ENCODE data around the gene VAC14. TPM values are rescaled to one million over a fixed set of nuclear protein-coding genes. Genes with fewer than 3 reads are reported as not detected.

The VAC14 gene
- total RNA-seq, 4 donors from 2014 or later, result 39.5 to 65.5 (median 45.4) TPM

DNA sequence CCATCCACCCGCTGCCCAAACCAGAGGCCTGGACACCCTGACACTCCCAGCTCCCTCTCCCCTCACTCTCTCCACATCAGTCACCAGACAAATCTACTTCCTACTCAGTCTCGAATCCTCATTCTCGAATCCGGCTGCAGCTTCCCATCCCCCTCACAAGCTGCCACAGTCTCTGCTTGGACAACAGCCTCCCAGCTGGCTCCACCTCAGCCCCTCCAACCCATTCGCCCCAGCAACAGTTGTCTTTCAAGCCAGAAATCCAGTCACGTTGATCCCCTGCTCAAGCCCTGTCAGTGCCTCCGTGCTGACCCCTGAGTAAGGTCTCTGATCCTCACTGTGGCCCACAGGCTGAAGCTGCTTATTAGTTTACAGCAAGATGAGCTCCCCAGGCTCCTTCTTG, 70.9 kb downstream of the VAC14 start:
- peaks cover 12% of the 10 kb centered on the region for H3K36me3 ChIP-seq
- DNase-seq (ENCODE audit: low spot score in 2 of 2), result no peak
- H3K4me1 ChIP-seq, result peaks cover 24% of the 10 kb centered on the region
- H3K4me3 ChIP-seq, result no peak overlapping the region
- no peaks in the 10 kb centered on the region for H3K27me3 ChIP-seq
- no peak overlapping the region for H3K27ac ChIP-seq
- TF ChIP-seq, protein P1, sequence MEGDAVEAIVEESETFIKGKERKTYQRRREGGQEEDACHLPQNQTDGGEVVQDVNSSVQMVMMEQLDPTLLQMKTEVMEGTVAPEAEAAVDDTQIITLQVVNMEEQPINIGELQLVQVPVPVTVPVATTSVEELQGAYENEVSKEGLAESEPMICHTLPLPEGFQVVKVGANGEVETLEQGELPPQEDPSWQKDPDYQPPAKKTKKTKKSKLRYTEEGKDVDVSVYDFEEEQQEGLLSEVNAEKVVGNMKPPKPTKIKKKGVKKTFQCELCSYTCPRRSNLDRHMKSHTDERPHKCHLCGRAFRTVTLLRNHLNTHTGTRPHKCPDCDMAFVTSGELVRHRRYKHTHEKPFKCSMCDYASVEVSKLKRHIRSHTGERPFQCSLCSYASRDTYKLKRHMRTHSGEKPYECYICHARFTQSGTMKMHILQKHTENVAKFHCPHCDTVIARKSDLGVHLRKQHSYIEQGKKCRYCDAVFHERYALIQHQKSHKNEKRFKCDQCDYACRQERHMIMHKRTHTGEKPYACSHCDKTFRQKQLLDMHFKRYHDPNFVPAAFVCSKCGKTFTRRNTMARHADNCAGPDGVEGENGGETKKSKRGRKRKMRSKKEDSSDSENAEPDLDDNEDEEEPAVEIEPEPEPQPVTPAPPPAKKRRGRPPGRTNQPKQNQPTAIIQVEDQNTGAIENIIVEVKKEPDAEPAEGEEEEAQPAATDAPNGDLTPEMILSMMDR (IDR thresholded peaks at IDR 0.05), result no peak
- TF ChIP-seq POLR2AphosphoS5 (IDR thresholded peaks at IDR 0.05) (no peak), EP300 (IDR thresholded peaks at IDR 0.05) (no peak), POLR2A (IDR thresholded peaks at IDR 0.05) (no peak)
- WGBS, result 94% methylated on average over 7 of the region's 7 CpGs
- no peaks in the 10 kb centered on the region for H3K9me3 ChIP-seq

DNA sequence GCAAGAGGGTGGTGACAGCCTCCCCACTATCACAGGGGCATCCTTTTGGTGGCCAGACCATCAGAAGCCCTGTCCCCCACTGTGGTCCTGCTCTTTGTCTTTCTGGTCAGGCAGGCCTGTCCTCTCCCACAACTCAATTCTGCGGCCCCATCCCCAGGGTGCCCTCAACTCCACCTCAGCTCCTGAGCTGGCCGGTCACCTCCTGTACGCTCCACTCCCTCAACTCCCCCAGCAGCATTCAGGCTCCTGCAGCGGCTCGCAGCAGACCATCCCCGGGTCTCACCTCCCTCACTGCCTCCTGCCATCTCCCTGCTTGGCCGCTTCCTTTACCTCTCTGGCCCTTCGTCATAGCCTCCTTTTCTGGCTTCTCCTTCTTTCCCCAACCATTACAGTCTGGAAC, 71.7 kb downstream of the VAC14 start:
- Histone ChIP-seq H3K9me3 (no peaks in the 10 kb centered on the region), H3K27ac (no peak overlapping the region), H3K4me3 (no peak overlapping the region), H3K27me3 (no peaks in the 10 kb centered on the region), H3K4me1 (peaks cover 26% of the 10 kb centered on the region), H3K36me3 (peaks cover 12% of the 10 kb centered on the region)
- TF ChIP-seq, protein P1 (IDR thresholded peaks at IDR 0.05), result no peak
- TF ChIP-seq POLR2A (IDR thresholded peaks at IDR 0.05), result no peak
- TF ChIP-seq EP300 (IDR thresholded peaks at IDR 0.05), result no peak
- TF ChIP-seq POLR2AphosphoS5 (IDR thresholded peaks at IDR 0.05), result no peak
- no peak for DNase-seq (ENCODE audit: low spot score in 2 of 2)
- 98% methylated on average over 8 of the region's 8 CpGs for WGBS

DNA sequence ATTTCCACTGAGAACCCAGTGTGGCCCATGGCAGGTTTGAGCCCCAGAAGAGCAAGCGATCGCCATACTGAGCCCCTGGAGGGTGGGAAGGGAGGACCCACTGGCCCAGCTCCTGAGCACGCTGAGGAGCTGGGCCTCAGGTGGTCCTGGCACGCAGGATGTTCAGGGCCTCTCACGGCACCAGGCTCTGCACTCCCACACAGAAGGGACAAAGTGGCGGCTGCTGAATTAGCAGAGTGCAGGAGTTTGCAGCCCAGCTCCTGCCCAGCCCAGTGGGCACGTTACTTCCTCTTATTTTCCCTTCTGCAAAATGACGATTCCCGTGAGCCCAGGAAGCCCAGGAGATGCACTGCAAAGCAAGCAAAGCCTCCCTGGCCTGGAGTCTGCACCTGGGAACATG, 72.8 kb downstream of the VAC14 start:
- DNase-seq (ENCODE audit: low spot score in 2 of 2), result no peak
- H3K4me3 ChIP-seq, result no peak overlapping the region
- no peak for TF ChIP-seq POLR2A (IDR thresholded peaks at IDR 0.05)
- TF ChIP-seq POLR2AphosphoS5 (IDR thresholded peaks at IDR 0.05), result no peak
- TF ChIP-seq, protein P1 (IDR thresholded peaks at IDR 0.05), result no peak
- TF ChIP-seq EP300 (IDR thresholded peaks at IDR 0.05), result no peak
- H3K36me3 ChIP-seq, result peaks cover 12% of the 10 kb centered on the region
- no peaks in the 10 kb centered on the region for H3K9me3 ChIP-seq
- H3K4me1 ChIP-seq, result peaks cover 26% of the 10 kb centered on the region
- WGBS, result 90% methylated on average over 6 of the region's 9 CpGs
- H3K27me3 ChIP-seq, result no peaks in the 10 kb centered on the region
- no peak overlapping the region for H3K27ac ChIP-seq

DNA sequence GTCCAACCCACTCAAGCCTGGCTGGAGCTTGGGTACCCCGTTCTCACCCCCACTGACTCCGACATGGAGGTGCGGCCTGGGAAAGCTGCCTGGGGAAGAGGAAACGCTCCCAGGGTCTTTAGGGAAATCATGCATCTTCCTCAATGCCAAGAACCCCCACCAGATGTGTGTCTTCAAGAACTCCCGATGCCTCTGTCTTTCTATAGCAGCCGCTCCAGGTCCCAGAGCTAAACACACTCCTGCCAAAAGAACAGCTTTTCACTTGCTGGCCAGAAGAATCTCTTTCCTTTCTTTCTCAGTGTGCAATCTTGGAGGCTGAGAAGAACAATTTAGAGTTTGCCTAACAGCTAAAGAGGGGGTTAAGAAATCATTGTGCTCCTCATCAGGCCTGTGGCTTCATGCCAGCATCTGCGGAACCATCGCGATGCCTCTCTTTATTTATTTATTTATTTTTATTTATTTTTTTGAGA, 74.0 kb downstream of the VAC14 start:
- H3K4me1 ChIP-seq, result peaks cover 26% of the 10 kb centered on the region
- H3K36me3 ChIP-seq, result peaks cover 13% of the 10 kb centered on the region
- no peak for DNase-seq (ENCODE audit: low spot score in 2 of 2)
- 64% methylated on average over 9 of the region's 9 CpGs for WGBS
- TF ChIP-seq POLR2A (IDR thresholded peaks at IDR 0.05), result no peak
- TF ChIP-seq EP300 (IDR thresholded peaks at IDR 0.05), result no peak
- no peak for TF ChIP-seq POLR2AphosphoS5 (IDR thresholded peaks at IDR 0.05)
- TF ChIP-seq, protein P1 (IDR thresholded peaks at IDR 0.05), result no peak
- no peaks in the 10 kb centered on the region for H3K9me3 ChIP-seq
- no peak overlapping the region for H3K4me3 ChIP-seq
- peak overlapping the region; percentile 73 for H3K27ac ChIP-seq
- H3K27me3 ChIP-seq, result no peaks in the 10 kb centered on the region

DNA sequence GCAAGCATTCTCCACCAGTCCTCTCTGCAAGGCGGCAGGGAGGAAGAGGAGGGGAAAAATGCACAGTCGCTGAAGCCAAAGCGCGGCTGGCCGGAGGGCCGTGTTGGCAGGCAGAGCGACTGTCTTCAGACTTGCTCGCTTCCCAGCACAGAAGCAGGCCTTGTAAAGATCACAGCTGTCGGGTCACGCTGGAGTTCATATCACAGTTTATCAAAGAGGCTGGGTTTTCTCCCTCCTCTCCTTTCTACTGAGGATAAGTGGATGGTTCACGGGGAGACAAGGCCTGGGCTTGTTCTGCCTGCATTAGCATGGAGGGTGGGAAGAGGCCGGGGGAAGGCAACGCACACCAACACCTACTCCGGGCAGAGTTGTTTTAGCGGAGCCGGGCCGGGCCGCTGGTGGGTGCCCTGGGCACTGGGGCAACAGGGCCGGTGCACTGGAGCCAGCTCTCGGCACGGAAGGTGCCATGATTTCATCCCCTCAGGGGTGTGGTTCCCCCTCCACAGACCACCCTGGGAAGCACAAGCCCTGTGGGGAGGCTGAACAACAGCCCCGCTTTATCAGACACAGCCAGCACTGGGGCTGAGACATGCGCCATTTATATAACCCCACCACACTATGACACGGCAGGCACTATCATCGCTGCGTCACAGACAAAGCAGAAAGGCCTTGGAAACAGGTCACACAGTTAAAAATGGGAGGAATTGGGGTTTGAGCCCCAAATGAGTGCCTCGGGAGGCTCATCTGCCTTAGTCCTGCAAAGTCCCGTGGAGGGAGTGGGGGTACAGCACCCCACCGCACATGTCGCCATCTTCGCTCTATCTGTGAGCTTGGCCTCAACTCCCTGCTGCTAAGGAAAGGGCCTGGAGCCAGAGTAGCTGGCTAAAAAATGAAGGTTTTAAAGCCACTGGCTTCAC, 74.8 kb downstream of the VAC14 start:
- 56% methylated on average over 22 of the region's 31 CpGs for WGBS
- TF ChIP-seq POLR2A (IDR thresholded peaks at IDR 0.05) (no peak), EP300 (IDR thresholded peaks at IDR 0.05) (no peak), POLR2AphosphoS5 (IDR thresholded peaks at IDR 0.05) (no peak)
- TF ChIP-seq, protein P1 (IDR thresholded peaks at IDR 0.05), result no peak
- no peaks in the 10 kb centered on the region for H3K9me3 ChIP-seq
- H3K27me3 ChIP-seq, result no peaks in the 10 kb centered on the region
- H3K4me1 ChIP-seq, result peaks cover 26% of the 10 kb centered on the region
- H3K27ac ChIP-seq, result peak overlapping the region; percentile 73
- H3K4me3 ChIP-seq, result no peak overlapping the region
- peaks cover 16% of the 10 kb centered on the region for H3K36me3 ChIP-seq
- no peak for DNase-seq (ENCODE audit: low spot score in 2 of 2)

Data from suprapubic skin (tissue), 4 donors.